Mesendoderm (in vitro differentiated cells): ENCODE results near the gene CSNK2A3.

Experiments used
- DNase-seq: peaks from one replicate; pipeline ENCODE4 v3.0.0; 2013
- H2AK5ac ChIP-seq: 2 replicates; pipeline ENCODE4 v1.6.1; 2013; ENCODE audit warnings: low read length, inconsistent platforms
- H2BK120ac ChIP-seq: 2 replicates; pipeline ENCODE4 v1.6.1; 2013; ENCODE audit warnings: low read depth, mild to moderate bottlenecking, low read length, moderate library complexity, mixed read lengths
- H2BK15ac ChIP-seq: replicated peaks from 2 replicates; pipeline ENCODE4 v1.6.1; 2013; ENCODE audit warnings: low read depth, mild to moderate bottlenecking, moderate library complexity
- H2BK5ac ChIP-seq: 2 replicates; pipeline ENCODE4 v1.6.1; 2013; ENCODE audit warnings: low read length, inconsistent platforms
- H3K18ac ChIP-seq: 2 replicates; pipeline ENCODE4 v1.6.1; 2013; ENCODE audit warnings: mild to moderate bottlenecking, low read length, mixed read lengths
- H3K23ac ChIP-seq: one replicate; pipeline ENCODE4 v1.6.1; 2013; ENCODE audit warnings: low read length
- H3K27ac ChIP-seq: 2 replicates; pipeline ENCODE4 v1.5.1; 2013; ENCODE audit warnings: low read depth, mild to moderate bottlenecking, inconsistent platforms, low read length, moderate library complexity
- H3K27me3 ChIP-seq: 2 replicates; pipeline ENCODE4 v1.6.1; 2013; ENCODE audit warnings: low read length, control low read depth, mild to moderate bottlenecking, inconsistent platforms; ENCODE audit not compliant: insufficient read depth, poor library complexity
- H3K36me3 ChIP-seq: 2 replicates; pipeline ENCODE4 v1.6.1; 2013; ENCODE audit warnings: low read length, inconsistent platforms; ENCODE audit not compliant: control insufficient read depth, insufficient read depth
- H3K4ac ChIP-seq: one replicate; pipeline ENCODE4 v1.6.1; 2013; ENCODE audit warnings: low read depth, mild to moderate bottlenecking, low read length, moderate library complexity
- H3K4me1 ChIP-seq: 2 replicates; pipeline ENCODE4 v1.6.1; 2013; ENCODE audit warnings: low read depth, low read length, inconsistent platforms; ENCODE audit not compliant: control insufficient read depth
- H3K4me2 ChIP-seq: 2 replicates; pipeline ENCODE4 v1.6.1; 2013; ENCODE audit warnings: low read length
- H3K4me3 ChIP-seq: 2 replicates; pipeline ENCODE4 v1.5.1; 2013; ENCODE audit warnings: mild to moderate bottlenecking, low read length
- H3K56ac ChIP-seq: one replicate; pipeline ENCODE4 v1.6.1; 2013; ENCODE audit warnings: low read length
- H3K79me1 ChIP-seq: 2 replicates; pipeline ENCODE4 v1.6.1; 2013; ENCODE audit warnings: low read length, inconsistent platforms
- H3K79me2 ChIP-seq: 2 replicates; pipeline ENCODE4 v1.6.1; 2013; ENCODE audit warnings: mild to moderate bottlenecking, low read length; ENCODE audit not compliant: control insufficient read depth, insufficient read depth
- H3K9ac ChIP-seq: 2 replicates; pipeline ENCODE4 v1.6.1; 2013; ENCODE audit warnings: low read length, inconsistent platforms
- H4K5ac ChIP-seq: one replicate; pipeline ENCODE4 v1.6.1; 2013; ENCODE audit warnings: low read length
- H4K8ac ChIP-seq: one replicate; pipeline ENCODE4 v1.6.1; 2013; ENCODE audit warnings: low read depth, mild to moderate bottlenecking, control low read depth, low read length, moderate library complexity
- WGBS: extraction: QIAGEN DNeasy Blood & Tissue Kit; methylation state at CpG from one replicate; pipeline ENCODE4 v1.1.7; 2013; ENCODE audit warnings: low lambda C conversion rate, missing lambda C conversion rate; ENCODE audit not compliant: insufficient coverage; ENCODE audit errors: extremely low coverage; 5-methylcytosine and 5-hydroxymethylcytosine counted together

The CSNK2A3 gene

DNA sequence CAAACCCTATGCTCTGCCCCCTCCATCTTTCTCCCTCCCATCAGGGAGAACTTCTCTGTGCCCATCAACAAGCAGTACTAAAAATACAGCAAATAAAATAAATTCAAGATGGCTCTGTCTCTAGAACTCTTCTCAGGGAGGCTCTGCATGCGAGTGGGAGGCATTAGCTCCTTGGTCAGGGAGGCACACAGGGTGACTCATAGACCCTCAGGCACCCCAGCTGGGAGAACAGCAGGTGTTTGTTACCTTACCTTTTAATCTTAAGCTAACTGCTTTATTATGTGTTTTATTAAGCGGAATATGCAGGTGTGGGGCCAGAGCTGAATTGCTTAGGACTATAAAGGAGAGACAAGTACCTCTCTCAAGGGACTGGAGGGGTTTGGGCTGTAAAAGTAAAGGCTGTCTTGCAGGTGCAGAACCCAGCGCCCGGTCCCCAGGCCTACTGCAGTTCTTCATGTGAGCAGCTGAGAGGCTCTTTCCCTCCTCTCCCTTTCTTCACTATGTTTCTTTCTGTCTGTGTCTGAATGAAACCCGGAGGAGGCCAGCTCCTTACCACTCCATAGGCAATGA is 20.8 kb downstream of the CSNK2A3 start:
- Histone ChIP-seq H3K4ac (no peak overlapping the region), H3K23ac (no peak overlapping the region), H3K9ac (no peak overlapping the region), H3K4me1 (peaks cover 4% of the 10 kb centered on the region), H3K79me2 (no peaks in the 10 kb centered on the region), H2AK5ac (no peak overlapping the region), H3K27me3 (no peaks in the 10 kb centered on the region), H3K27ac (no peak overlapping the region), H4K5ac (no peak overlapping the region), H3K4me2 (no peak overlapping the region), H3K18ac (no peak overlapping the region), H3K79me1 (no peaks in the 10 kb centered on the region), H3K56ac (no peak overlapping the region), H4K8ac (no peak overlapping the region), H2BK15ac (no peak overlapping the region), H3K4me3 (no peak overlapping the region), H3K36me3 (no peaks in the 10 kb centered on the region), H2BK120ac (no peak overlapping the region), H2BK5ac (no peak overlapping the region)
- WGBS = no CpG with 5 or more reads among the region's 5 CpGs
- no peak for DNase-seq

DNA sequence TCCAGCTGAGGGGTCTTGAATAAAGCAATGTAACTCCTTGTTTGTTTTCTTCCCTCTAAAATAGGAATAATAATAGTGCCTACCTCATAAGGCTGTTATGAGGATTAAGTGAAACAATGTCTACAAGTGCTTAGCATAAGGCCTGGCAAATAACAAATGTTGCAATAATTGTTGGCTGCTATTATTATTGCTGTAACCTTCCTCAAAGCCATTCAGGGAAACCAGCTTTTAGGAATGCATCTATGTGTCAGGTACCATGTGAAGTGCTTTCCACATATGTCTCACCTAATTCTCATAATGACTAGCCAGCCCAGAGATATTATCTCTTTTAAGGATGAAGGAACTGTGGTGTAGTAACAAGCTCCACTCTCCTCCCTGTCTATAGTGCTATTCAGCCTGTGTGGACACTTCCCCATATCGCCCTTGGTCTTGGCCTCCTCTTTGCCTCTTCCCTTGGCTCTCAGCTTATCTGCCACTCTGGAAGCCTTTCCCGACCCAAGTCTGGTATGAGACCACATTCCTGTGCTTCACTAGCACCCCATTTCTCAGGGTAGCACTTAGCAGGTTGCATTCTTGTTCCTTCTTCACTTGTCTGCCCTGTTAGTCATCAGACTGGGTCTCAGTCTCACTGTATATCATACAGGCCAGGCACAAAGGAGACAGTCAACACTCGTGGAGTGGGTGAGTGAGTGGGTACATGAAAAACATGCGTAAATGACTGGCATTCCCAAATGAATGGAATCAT is 23.8 kb downstream of the CSNK2A3 start:
- no peak overlapping the region for H2BK120ac ChIP-seq
- no peaks in the 10 kb centered on the region for H3K79me2 ChIP-seq
- no peak overlapping the region for H3K18ac ChIP-seq
- no peak overlapping the region for H2BK5ac ChIP-seq
- no peak overlapping the region for H2AK5ac ChIP-seq
- H3K27ac ChIP-seq = no peak overlapping the region
- no peak overlapping the region for H3K4me2 ChIP-seq
- H3K36me3 ChIP-seq = no peaks in the 10 kb centered on the region
- H3K4me1 ChIP-seq = no peaks in the 10 kb centered on the region
- H3K27me3 ChIP-seq = no peaks in the 10 kb centered on the region
- no CpG with 5 or more reads among the region's 4 CpGs for WGBS
- no peaks in the 10 kb centered on the region for H3K79me1 ChIP-seq
- no peak for DNase-seq
- no peak overlapping the region for H3K56ac ChIP-seq
- no peak overlapping the region for H3K4me3 ChIP-seq
- H4K5ac ChIP-seq = no peak overlapping the region
- no peak overlapping the region for H3K9ac ChIP-seq
- no peak overlapping the region for H3K23ac ChIP-seq
- H4K8ac ChIP-seq = no peak overlapping the region
- no peak overlapping the region for H2BK15ac ChIP-seq
- H3K4ac ChIP-seq = no peak overlapping the region

DNA sequence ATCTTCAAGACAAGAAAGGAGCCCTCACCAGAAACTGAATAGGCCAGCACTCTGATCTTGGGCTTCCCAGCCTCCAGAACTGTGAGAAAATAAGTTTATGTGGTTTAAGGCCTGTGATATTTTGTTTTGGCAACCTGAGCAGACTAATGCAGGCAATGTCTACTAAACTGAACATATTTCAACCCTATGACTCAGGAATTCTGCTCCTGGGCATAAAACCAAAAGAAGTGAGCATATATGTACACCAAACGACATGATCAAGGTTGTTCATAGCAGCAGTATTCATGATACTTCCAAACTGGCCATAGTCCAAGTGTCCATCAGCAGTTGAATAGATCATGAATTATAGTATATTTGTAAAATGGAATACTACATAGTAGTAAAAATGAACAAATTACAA is 29.0 kb downstream of the CSNK2A3 start:
- Histone ChIP-seq H3K4me2 (no peak overlapping the region), H3K4ac (no peak overlapping the region), H4K5ac (no peak overlapping the region), H3K23ac (no peak overlapping the region), H3K4me1 (peaks cover 1% of the 10 kb centered on the region), H3K79me1 (no peaks in the 10 kb centered on the region), H3K4me3 (no peak overlapping the region), H3K79me2 (no peaks in the 10 kb centered on the region), H2BK15ac (no peak overlapping the region), H2BK5ac (no peak overlapping the region), H3K9ac (no peak overlapping the region), H3K27ac (no peak overlapping the region), H2BK120ac (no peak overlapping the region), H3K27me3 (no peaks in the 10 kb centered on the region), H3K56ac (no peak overlapping the region), H3K18ac (no peak overlapping the region), H3K36me3 (no peaks in the 10 kb centered on the region), H4K8ac (no peak overlapping the region), H2AK5ac (no peak overlapping the region)
- no peak for DNase-seq
- WGBS = no CpG with 5 or more reads among the region's 1 CpG

DNA sequence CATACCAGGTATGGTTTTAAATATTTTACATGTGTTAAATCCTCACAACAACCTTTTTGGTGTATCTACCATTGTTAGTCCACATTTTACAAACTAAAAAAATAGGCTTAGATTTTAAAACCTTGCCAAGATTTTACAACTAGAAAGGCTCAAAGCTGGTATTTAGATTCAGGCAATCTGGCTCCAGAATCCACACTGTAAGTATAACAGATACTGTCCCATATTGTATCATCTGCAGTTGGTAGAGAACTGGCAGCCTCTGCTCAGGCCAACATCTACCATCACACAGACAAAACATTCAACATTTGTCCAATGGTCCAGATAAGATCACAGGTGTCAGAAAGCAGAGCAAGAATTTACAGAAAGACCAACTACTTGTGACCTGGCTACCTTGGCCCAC is 30.9 kb downstream of the CSNK2A3 start:
- H3K9ac ChIP-seq = no peak overlapping the region
- H3K27ac ChIP-seq = no peak overlapping the region
- H3K23ac ChIP-seq = no peak overlapping the region
- H3K4me3 ChIP-seq = no peak overlapping the region
- no peak overlapping the region for H2BK5ac ChIP-seq
- H3K18ac ChIP-seq = no peak overlapping the region
- no peaks in the 10 kb centered on the region for H3K79me2 ChIP-seq
- H2BK120ac ChIP-seq = no peak overlapping the region
- no peaks in the 10 kb centered on the region for H3K27me3 ChIP-seq
- DNase-seq = no peak
- no peak overlapping the region for H2AK5ac ChIP-seq
- no peak overlapping the region for H3K4ac ChIP-seq
- H3K79me1 ChIP-seq = no peaks in the 10 kb centered on the region
- H3K56ac ChIP-seq = no peak overlapping the region
- H2BK15ac ChIP-seq = no peak overlapping the region
- peaks cover 1% of the 10 kb centered on the region for H3K4me1 ChIP-seq
- H4K8ac ChIP-seq = no peak overlapping the region
- no peak overlapping the region for H3K4me2 ChIP-seq
- no peaks in the 10 kb centered on the region for H3K36me3 ChIP-seq
- H4K5ac ChIP-seq = no peak overlapping the region

DNA sequence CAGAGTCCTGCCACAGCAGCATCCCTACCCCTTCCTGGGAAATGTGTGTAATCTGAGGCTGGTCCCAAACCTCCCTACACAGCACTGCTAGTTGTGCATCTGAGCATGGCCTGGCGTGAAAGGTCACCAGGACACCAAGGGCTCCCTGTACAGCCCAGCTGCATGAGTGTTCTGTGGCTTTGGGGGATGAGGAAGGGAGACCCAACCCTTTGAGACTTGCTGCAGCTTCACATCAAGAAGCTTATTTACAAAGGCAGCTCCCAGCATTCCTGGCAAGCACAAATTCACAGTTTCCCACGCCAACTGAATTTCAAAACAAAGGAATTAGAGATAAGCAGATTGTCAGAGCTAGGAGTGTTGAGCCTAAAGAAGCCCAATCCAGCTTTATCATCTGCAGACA is 32.2 kb downstream of the CSNK2A3 start:
- H3K18ac ChIP-seq = no peak overlapping the region
- H3K4me2 ChIP-seq = no peak overlapping the region
- H4K5ac ChIP-seq = no peak overlapping the region
- H3K36me3 ChIP-seq = no peaks in the 10 kb centered on the region
- no peak overlapping the region for H3K56ac ChIP-seq
- peak; percentile 73 for DNase-seq
- no CpG with 5 or more reads among the region's 2 CpGs for WGBS
- peaks cover 1% of the 10 kb centered on the region for H3K4me1 ChIP-seq
- H2BK15ac ChIP-seq = no peak overlapping the region
- H3K23ac ChIP-seq = no peak overlapping the region
- H3K4me3 ChIP-seq = no peak overlapping the region
- H3K27ac ChIP-seq = no peak overlapping the region
- no peak overlapping the region for H3K4ac ChIP-seq
- H3K79me2 ChIP-seq = no peaks in the 10 kb centered on the region
- H4K8ac ChIP-seq = no peak overlapping the region
- no peak overlapping the region for H2BK5ac ChIP-seq
- no peak overlapping the region for H2AK5ac ChIP-seq
- H3K9ac ChIP-seq = no peak overlapping the region
- H2BK120ac ChIP-seq = no peak overlapping the region
- H3K27me3 ChIP-seq = no peaks in the 10 kb centered on the region
- H3K79me1 ChIP-seq = no peaks in the 10 kb centered on the region

DNA sequence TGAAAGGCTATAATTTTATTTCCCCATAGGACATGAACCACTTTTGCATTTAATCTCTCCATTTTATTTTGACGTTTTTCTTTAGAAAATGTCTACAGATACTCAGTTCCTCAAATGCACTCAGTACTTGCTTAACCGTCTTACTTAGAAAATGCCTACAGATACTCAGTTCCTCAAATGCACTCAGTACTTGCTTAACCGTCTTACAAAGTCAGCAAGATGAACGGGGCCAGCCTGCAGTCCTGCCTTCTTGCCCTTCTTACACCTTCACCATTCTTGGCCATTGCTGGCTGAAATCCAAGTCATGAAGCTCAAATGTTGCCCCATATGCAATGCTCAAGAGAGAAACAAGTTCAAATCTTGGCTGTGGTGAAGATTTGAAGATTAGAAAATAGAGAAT is 34.1 kb downstream of the CSNK2A3 start:
- WGBS = no CpG with 5 or more reads among the region's 4 CpGs
- Histone ChIP-seq H3K4me2 (no peak overlapping the region), H2BK5ac (no peak overlapping the region), H4K5ac (no peak overlapping the region), H3K79me2 (no peaks in the 10 kb centered on the region), H3K27me3 (no peaks in the 10 kb centered on the region), H3K27ac (no peak overlapping the region), H3K4me3 (no peak overlapping the region), H4K8ac (no peak overlapping the region), H3K4me1 (peaks cover 1% of the 10 kb centered on the region), H3K56ac (no peak overlapping the region), H2AK5ac (no peak overlapping the region), H2BK120ac (no peak overlapping the region), H3K4ac (no peak overlapping the region), H3K23ac (no peak overlapping the region), H3K18ac (no peak overlapping the region), H3K9ac (no peak overlapping the region), H3K79me1 (no peaks in the 10 kb centered on the region), H2BK15ac (no peak overlapping the region), H3K36me3 (no peaks in the 10 kb centered on the region)
- DNase-seq = no peak
